Peyer's patch (tissue), 4 donors: ENCODE measurements around the gene OXA1L.

Experiments
- POLR2A ChIP-seq, 2 donors: fragments of 450-650 bp; IDR thresholded peaks; one replicate each; pipeline ENCODE4 v1.5.1; 2017; ENCODE audit warnings: antibody characterized with exemption in 2 of 2, mild to moderate bottlenecking in 2 of 2, moderate library complexity in 2 of 2
- TF ChIP-seq, protein P1 (sequence below), 6 experiments: fragments of 450-650 bp in 4 of 6; fragments of 200-600 bp in 2 of 6; sonication (generic) in 1 of 6; IDR thresholded peaks; one replicate each; pipeline ENCODE4 v1.5.1; 2017 to 2019; ENCODE audit warnings: antibody characterized with exemption in 6 of 6, mild to moderate bottlenecking in 3 of 6, moderate library complexity in 1 of 6

DNA sequence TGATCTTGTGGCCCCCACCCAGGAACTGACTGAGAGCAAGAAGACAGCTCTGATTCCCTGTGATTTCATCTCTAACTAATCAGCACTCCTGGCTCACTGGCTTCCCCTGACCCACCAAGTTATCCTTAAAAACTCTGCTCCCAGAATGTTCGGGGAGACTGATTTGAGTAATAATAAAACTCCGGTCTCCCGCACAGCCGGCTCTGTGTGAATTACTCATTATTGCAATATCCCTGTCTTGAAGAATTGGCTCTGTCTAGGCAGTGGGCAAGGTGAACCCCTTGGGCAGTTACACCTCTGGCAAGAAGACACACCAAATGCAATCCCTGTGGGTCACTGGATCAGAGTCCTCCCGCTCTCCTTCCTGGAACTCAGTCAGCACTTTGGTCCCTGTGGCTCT, 27.5 kb downstream of the OXA1L start:
- no peak for TF ChIP-seq POLR2A (IDR thresholded peaks at IDR 0.05)
- TF ChIP-seq, protein P1, sequence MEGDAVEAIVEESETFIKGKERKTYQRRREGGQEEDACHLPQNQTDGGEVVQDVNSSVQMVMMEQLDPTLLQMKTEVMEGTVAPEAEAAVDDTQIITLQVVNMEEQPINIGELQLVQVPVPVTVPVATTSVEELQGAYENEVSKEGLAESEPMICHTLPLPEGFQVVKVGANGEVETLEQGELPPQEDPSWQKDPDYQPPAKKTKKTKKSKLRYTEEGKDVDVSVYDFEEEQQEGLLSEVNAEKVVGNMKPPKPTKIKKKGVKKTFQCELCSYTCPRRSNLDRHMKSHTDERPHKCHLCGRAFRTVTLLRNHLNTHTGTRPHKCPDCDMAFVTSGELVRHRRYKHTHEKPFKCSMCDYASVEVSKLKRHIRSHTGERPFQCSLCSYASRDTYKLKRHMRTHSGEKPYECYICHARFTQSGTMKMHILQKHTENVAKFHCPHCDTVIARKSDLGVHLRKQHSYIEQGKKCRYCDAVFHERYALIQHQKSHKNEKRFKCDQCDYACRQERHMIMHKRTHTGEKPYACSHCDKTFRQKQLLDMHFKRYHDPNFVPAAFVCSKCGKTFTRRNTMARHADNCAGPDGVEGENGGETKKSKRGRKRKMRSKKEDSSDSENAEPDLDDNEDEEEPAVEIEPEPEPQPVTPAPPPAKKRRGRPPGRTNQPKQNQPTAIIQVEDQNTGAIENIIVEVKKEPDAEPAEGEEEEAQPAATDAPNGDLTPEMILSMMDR (IDR thresholded peaks at IDR 0.05) = no peak
